Skin of body (tissue), 2 donors: Measurements from ENCODE around the gene PLAGL2. TPM values are rescaled to one million over a fixed set of nuclear protein-coding genes. Genes with fewer than 3 reads are reported as not detected.

Experiments used
- DNase-seq: peaks from one replicate; lab custom pipeline; 2025; lab: John Stamatoyannopoulos, UW
- total RNA-seq: library from RNA; depleted of rRNA; stranded (reverse); fragments of >200 nt; gene quantifications from one replicate; pipeline ENCODE4 v1.2.3, GENCODE V29; 2014

Gene PLAGL2
- total RNA-seq, 1 donor from 2014 or later, result 6.4 TPM

- DNase-seq, result no peak
Observed at GRCh38 chr20:32231847-32232246, 24.3 kb upstream of the PLAGL2 start.

GRCh38 chr20:32231245-32231644, 23.7 kb upstream of the PLAGL2 start:
- no peak for DNase-seq

- DNase-seq, result no peak
Observed at GRCh38 chr20:32230707-32231106, 23.2 kb upstream of the PLAGL2 start.

GRCh38 chr20:32229251-32229747, 21.8 kb upstream of the PLAGL2 start:
- no peak for DNase-seq

GRCh38 chr20:32227744-32228688, 20.5 kb upstream of the PLAGL2 start:
- DNase-seq, result no peak

- DNase-seq, result no peak
Observed at GRCh38 chr20:32227306-32227705, 19.8 kb upstream of the PLAGL2 start.

GRCh38 chr20:32226391-32226790, 18.8 kb upstream of the PLAGL2 start:
- no peak for DNase-seq

- DNase-seq, result no peak
Observed at GRCh38 chr20:32224463-32224862, 16.9 kb upstream of the PLAGL2 start.

GRCh38 chr20:32218156-32218900, 10.8 kb upstream of the PLAGL2 start:
- no peak for DNase-seq

- no peak for DNase-seq
Observed at GRCh38 chr20:32216179-32217142, 8.9 kb upstream of the PLAGL2 start.

GRCh38 chr20:32215729-32216128, 8.2 kb upstream of the PLAGL2 start:
- DNase-seq, result no peak

GRCh38 chr20:32215147-32215546, 7.6 kb upstream of the PLAGL2 start:
- DNase-seq, result no peak

- no peak for DNase-seq
Observed at GRCh38 chr20:32213870-32214269, 6.3 kb upstream of the PLAGL2 start.

GRCh38 chr20:32209850-32210605, 2.5 kb upstream of the PLAGL2 start:
- no peak for DNase-seq

GRCh38 chr20:32208499-32209154, 1.1 kb upstream of the PLAGL2 start:
- DNase-seq, result no peak

GRCh38 chr20:32206760-32207625, 550 bp downstream of the PLAGL2 start:
- no peak for DNase-seq

GRCh38 chr20:32205843-32206759, 1.4 kb downstream of the PLAGL2 start:
- no peak for DNase-seq
